ENCODE measurements around the gene GLMN. TPM values are rescaled to one million over a fixed set of nuclear protein-coding genes. Genes with fewer than 3 reads are reported as not detected.
"Not testable (repeated sequence)": the region's sequence is repeated elsewhere in the genome, so short reads cannot be mapped to it uniquely, and the experiment has no call there.

Gene GLMN
- total and polyA plus RNA-seq, 5 experiments from 2014 or later, result 6.3 to 16.3 (median 11.7) TPM

GRCh38 chr1:92291372-92291999, 7.3 kb downstream of the GLMN start:
- peak; percentile 40 to 52 for ATAC-seq
- Mint-ChIP-seq H3K36me3 (peaks cover 12 to 61% (median 35%) of the 10 kb centered on the region in 3 donors), H3K4me3 (no peak overlapping the region), H3K9me3 (no peaks in the 10 kb centered on the region), H3K27me3 (no peaks in the 10 kb centered on the region), H3K4me1 (peaks cover 13 to 35% (median 20%) of the 10 kb centered on the region in 4 donors), H3K27ac (peak overlapping the region in 1 of 10 donors; percentile 40)
- peak in 3 of 10 donors; percentile 2 to 32 (median 21) for DNase-seq
- POLR2A ChIA-PET, result no interaction called here

GRCh38 chr1:92281411-92281810, 17.4 kb downstream of the GLMN start:
- H3K27ac Mint-ChIP-seq, DNase-seq, H3K9me3 Mint-ChIP-seq, ATAC-seq, H3K4me3 Mint-ChIP-seq, POLR2A ChIA-PET, H3K27me3 Mint-ChIP-seq: not testable (repeated sequence)
- Mint-ChIP-seq H3K4me1 (peaks cover 13 to 39% (median 19%) of the 10 kb centered on the region in 4 donors), H3K36me3 (peaks cover 35 to 91% (median 79%) of the 10 kb centered on the region in 3 donors)

GRCh38 chr1:92279781-92280180, 19.0 kb downstream of the GLMN start:
- H3K4me1 Mint-ChIP-seq, result peaks cover 16 to 50% (median 21%) of the 10 kb centered on the region in 4 donors
- peaks cover 30 to 89% (median 69%) of the 10 kb centered on the region in 3 donors for H3K36me3 Mint-ChIP-seq
- H3K27me3 Mint-ChIP-seq, H3K4me3 Mint-ChIP-seq, DNase-seq, H3K27ac Mint-ChIP-seq, POLR2A ChIA-PET, H3K9me3 Mint-ChIP-seq, ATAC-seq: not testable (repeated sequence)

GRCh38 chr1:92277105-92277723, 21.6 kb downstream of the GLMN start:
- Mint-ChIP-seq H3K36me3 (peaks cover 27 to 80% (median 56%) of the 10 kb centered on the region in 3 donors), H3K4me3 (no peak overlapping the region), H3K9me3 (peaks cover 0 to 3% (median 0%) of the 10 kb centered on the region in 9 donors), H3K27ac (peak overlapping the region in 2 of 10 donors; percentile 20 to 76), H3K27me3 (no peaks in the 10 kb centered on the region), H3K4me1 (peaks cover 5 to 35% (median 12%) of the 10 kb centered on the region in 4 donors)
- DNase-seq (no peak), ATAC-seq (no peak)
- POLR2A ChIA-PET, result no interaction called here

- Mint-ChIP-seq H3K4me3 (no peak overlapping the region), H3K9me3 (no peaks in the 10 kb centered on the region), H3K27me3 (no peaks in the 10 kb centered on the region), H3K4me1 (peaks cover 0 to 26% (median 9%) of the 10 kb centered on the region in 4 donors), H3K36me3 (peaks cover 18 to 77% (median 47%) of the 10 kb centered on the region in 3 donors), H3K27ac (no peak overlapping the region)
- POLR2A ChIA-PET, result no interaction called here
- no peak for ATAC-seq
- no peak for DNase-seq
These were observed 22.7 kb downstream of the GLMN start for GRCh38 chr1:92276082-92276481.

- Mint-ChIP-seq H3K4me1 (peaks cover 0 to 18% (median 7%) of the 10 kb centered on the region in 4 donors), H3K36me3 (peaks cover 11 to 72% (median 39%) of the 10 kb centered on the region in 3 donors), H3K9me3 (no peaks in the 10 kb centered on the region), H3K27me3 (no peaks in the 10 kb centered on the region), H3K27ac (peak overlapping the region in 3 of 10 donors; percentile 3 to 13 (median 9)), H3K4me3 (no peak overlapping the region)
- DNase-seq (no peak), ATAC-seq (no peak)
- POLR2A ChIA-PET, result no interaction called here
These were observed 23.8 kb downstream of the GLMN start for GRCh38 chr1:92274939-92275338.

GRCh38 chr1:92273039-92273438, 25.7 kb downstream of the GLMN start:
- peaks cover 6 to 77% (median 31%) of the 10 kb centered on the region in 3 donors for H3K36me3 Mint-ChIP-seq
- peaks cover 0 to 12% (median 7%) of the 10 kb centered on the region in 4 donors for H3K4me1 Mint-ChIP-seq
- H3K4me3 Mint-ChIP-seq, result no peak overlapping the region
- no peak for DNase-seq
- ATAC-seq, result no peak
- no peaks in the 10 kb centered on the region for H3K9me3 Mint-ChIP-seq
- POLR2A ChIA-PET, result interaction anchor here (0.6 to 0.7 kb wide), 2 partner anchors 281 to 364 kb away, joined by 3 to 4 read pairs; no protein-coding TSS in a partner anchor
- H3K27ac Mint-ChIP-seq, result no peak overlapping the region
- H3K27me3 Mint-ChIP-seq, result no peaks in the 10 kb centered on the region

- POLR2A ChIA-PET, result no interaction called here
- Mint-ChIP-seq H3K4me1 (no peaks in the 10 kb centered on the region), H3K27ac (peak overlapping the region in 1 of 10 donors; percentile 80), H3K36me3 (peaks cover 24 to 88% (median 62%) of the 10 kb centered on the region in 3 donors), H3K27me3 (no peaks in the 10 kb centered on the region), H3K9me3 (peaks cover 0 to under 1% (median 0%) of the 10 kb centered on the region in 9 donors), H3K4me3 (no peak overlapping the region)
- DNase-seq, result no peak
- ATAC-seq, result no peak
These were observed 36.3 kb downstream of the GLMN start for GRCh38 chr1:92262516-92262915.

GRCh38 chr1:92259350-92259749, 39.4 kb downstream of the GLMN start:
- H3K27ac Mint-ChIP-seq, result no peak overlapping the region
- peaks cover 1 to 19% (median 15%) of the 10 kb centered on the region in 9 donors for H3K9me3 Mint-ChIP-seq
- H3K4me1 Mint-ChIP-seq, result peaks cover 0 to 4% (median 2%) of the 10 kb centered on the region in 4 donors
- H3K27me3 Mint-ChIP-seq, result no peaks in the 10 kb centered on the region
- ATAC-seq, result no peak
- no peak for DNase-seq
- peaks cover 40 to 96% (median 90%) of the 10 kb centered on the region in 3 donors for H3K36me3 Mint-ChIP-seq
- H3K4me3 Mint-ChIP-seq, result no peak overlapping the region
- POLR2A ChIA-PET, result no interaction called here

- H3K4me1 Mint-ChIP-seq, DNase-seq, ATAC-seq, POLR2A ChIA-PET, H3K4me3 Mint-ChIP-seq, H3K27me3 Mint-ChIP-seq: not testable (repeated sequence)
- Mint-ChIP-seq H3K36me3 (peaks cover 39 to 87% (median 71%) of the 10 kb centered on the region in 3 donors), H3K9me3 (peaks cover 1 to 31% (median 25%) of the 10 kb centered on the region in 9 donors), H3K27ac (peak overlapping the region in 1 of 10 donors; percentile 41)
These were observed 44.1 kb downstream of the GLMN start for GRCh38 chr1:92254714-92255113.

- POLR2A ChIA-PET, result no interaction called here
- Mint-ChIP-seq H3K27me3 (no peaks in the 10 kb centered on the region), H3K27ac (peak overlapping the region in 5 of 10 donors; percentile 5 to 73 (median 58)), H3K4me3 (no peak overlapping the region), H3K36me3 (peaks cover 0 to 19% (median 7%) of the 10 kb centered on the region in 3 donors), H3K9me3 (no peaks in the 10 kb centered on the region), H3K4me1 (peaks cover 0 to 1% (median 0%) of the 10 kb centered on the region in 4 donors)
- ATAC-seq (no peak), DNase-seq (no peak)
These were observed 54.4 kb downstream of the GLMN start for GRCh38 chr1:92244376-92244775.

- H3K36me3 Mint-ChIP-seq, result no peaks in the 10 kb centered on the region
- no peak for DNase-seq
- POLR2A ChIA-PET, result no interaction called here
- ATAC-seq, result no peak
- peaks cover 0 to 2% (median 0%) of the 10 kb centered on the region in 9 donors for H3K9me3 Mint-ChIP-seq
- peaks cover 0 to 1% (median 0%) of the 10 kb centered on the region in 4 donors for H3K4me1 Mint-ChIP-seq
- peaks cover 0 to 13% (median 3%) of the 10 kb centered on the region in 5 donors for H3K27me3 Mint-ChIP-seq
- H3K27ac Mint-ChIP-seq, result no peak overlapping the region
- H3K4me3 Mint-ChIP-seq, result no peak overlapping the region
These were observed 58.8 kb downstream of the GLMN start for GRCh38 chr1:92240034-92240433.

GRCh38 chr1:92230736-92231135, 68.1 kb downstream of the GLMN start:
- peaks cover 0 to 7% (median 3%) of the 10 kb centered on the region in 5 donors for H3K27me3 Mint-ChIP-seq
- ATAC-seq, result no peak
- POLR2A ChIA-PET, result no interaction called here

More at GRCh38 chr1:92230736-92231135, 68.1 kb downstream of the GLMN start:
- peaks cover 0 to 3% (median 0%) of the 10 kb centered on the region in 3 donors for H3K36me3 Mint-ChIP-seq
- H3K4me1 Mint-ChIP-seq, result no peaks in the 10 kb centered on the region
- DNase-seq, result no peak
- peaks cover 0 to 5% (median 0%) of the 10 kb centered on the region in 9 donors for H3K9me3 Mint-ChIP-seq
- no peak overlapping the region for H3K27ac Mint-ChIP-seq
- H3K4me3 Mint-ChIP-seq, result no peak overlapping the region
